Lower lobe of right lung (tissue), 2 donors: ENCODE data around the gene RNF166. TPM values are rescaled to one million over a fixed set of nuclear protein-coding genes. Genes with fewer than 3 reads are reported as not detected.

ENCODE experiments used
- ATAC-seq, 2 donors: fragments of 200-7000 bp; cut with Tn5 transposase; one replicate each; pipeline ENCODE4 v1.9.1; 2020 to 2022; ENCODE audit warnings: mild to moderate bottlenecking in 2 of 2, moderate library complexity in 2 of 2
- DNase-seq: peaks from one replicate; pipeline ENCODE4 v3.0.0-alpha.2; 2020
- H3K27ac ChIP-seq: fragments of 200-600 bp; one replicate; pipeline ENCODE4 v1.8.0; 2022
- H3K27me3 ChIP-seq: fragments of 200-600 bp; one replicate; pipeline ENCODE4 v1.8.0; 2022; ENCODE audit warnings: low read depth
- H3K36me3 ChIP-seq: fragments of 200-600 bp; one replicate; pipeline ENCODE4 v1.8.0; 2022; ENCODE audit warnings: mild to moderate bottlenecking
- H3K4me1 ChIP-seq: fragments of 200-600 bp; one replicate; pipeline ENCODE4 v1.8.0; 2022
- H3K4me3 ChIP-seq: fragments of 200-600 bp; one replicate; pipeline ENCODE4 v1.8.0; 2022; ENCODE audit warnings: mild to moderate bottlenecking
- H3K9me3 ChIP-seq: fragments of 200-600 bp; one replicate; pipeline ENCODE4 v1.8.0; 2022
- intact Hi-C: fragments of 100-400 bp; cut with DNase I; formaldehyde crosslinking; loops from one replicate; pipeline ENCODE4 v1.11.0; 2022
- total RNA-seq: library from RNA; stranded (reverse); fragmentation: NEBNext Ultra II Directional; extraction: Animal tissue kit (Norgen Biotek cat#: 25700); gene quantifications from one replicate; pipeline ENCODE4 v1.2.1, GENCODE V29; 2021
- TF ChIP-seq, protein P1 (sequence below): fragments of 200-600 bp; IDR thresholded peaks from one replicate; pipeline ENCODE4 v1.8.0; 2022; ENCODE audit warnings: antibody characterized with exemption, mild to moderate bottlenecking
- donor health status: DM: no; HTN: yes; CAD: no; lungs with severe emphysema.

The RNF166 gene
- total RNA-seq, 1 donor from 2014 or later = 61.9 TPM

DNA sequence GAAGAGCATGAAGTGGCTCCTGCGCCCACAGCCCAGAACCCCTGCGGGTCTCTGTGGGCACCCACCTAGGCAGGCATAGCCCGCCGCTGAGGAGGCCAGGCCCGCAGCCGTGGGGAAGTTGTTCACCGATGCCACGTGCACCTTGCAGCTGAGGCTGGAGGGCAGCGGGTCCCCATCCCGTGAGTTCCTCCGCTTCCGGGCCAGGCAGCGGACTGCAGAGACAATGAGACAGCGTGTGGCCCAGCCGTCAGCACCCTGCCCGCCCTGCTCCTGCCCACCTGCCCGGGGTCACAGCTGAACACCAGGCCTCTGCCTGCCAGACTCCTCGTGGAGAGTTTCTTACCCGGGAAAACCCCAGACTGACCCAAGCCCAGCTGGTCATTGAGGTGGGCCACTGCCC is 48.8 kb downstream of the RNF166 start:
- peaks cover 57% of the 10 kb centered on the region for H3K36me3 ChIP-seq
- intact Hi-C loops = no loop called here

DNA sequence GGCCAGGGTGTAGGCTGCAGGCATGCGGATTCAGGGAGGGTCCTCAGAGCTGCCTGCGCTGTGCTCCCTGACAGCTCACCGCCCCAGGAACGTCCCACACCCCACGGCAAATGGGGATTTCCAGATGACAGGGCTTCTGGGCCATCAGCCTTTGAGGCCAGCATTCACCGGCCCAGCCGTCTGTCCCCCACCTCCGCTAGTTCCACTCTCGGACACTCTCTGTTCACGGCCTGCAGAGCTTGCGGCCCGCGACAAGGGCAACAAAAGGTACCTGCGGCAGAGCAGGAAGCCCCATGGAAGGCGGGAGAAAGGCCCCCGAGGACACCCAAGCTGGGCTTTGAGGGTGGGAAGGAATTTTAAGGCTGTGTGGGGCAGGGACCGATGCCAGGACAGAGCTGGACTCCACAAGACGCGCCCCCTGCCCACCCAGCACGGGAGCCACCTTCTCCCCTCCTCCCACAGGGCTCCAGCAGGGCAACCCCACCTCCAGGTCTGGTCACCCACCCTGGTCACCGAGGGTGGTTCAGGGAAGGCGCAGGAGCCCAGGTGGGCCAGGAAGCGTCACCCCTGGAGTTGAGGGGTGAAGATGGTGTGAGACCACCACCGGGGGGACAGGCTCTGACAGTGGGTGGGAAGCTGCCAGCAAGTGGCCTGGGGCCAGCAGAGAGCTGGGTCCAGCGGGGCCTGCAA is 49.8 kb downstream of the RNF166 start:
- H3K9me3 ChIP-seq = no peaks in the 10 kb centered on the region
- peaks cover 62% of the 10 kb centered on the region for H3K36me3 ChIP-seq
- ATAC-seq = no peak
- no peak overlapping the region for H3K4me3 ChIP-seq
- intact Hi-C loops = no loop called here
- TF ChIP-seq, protein P1, sequence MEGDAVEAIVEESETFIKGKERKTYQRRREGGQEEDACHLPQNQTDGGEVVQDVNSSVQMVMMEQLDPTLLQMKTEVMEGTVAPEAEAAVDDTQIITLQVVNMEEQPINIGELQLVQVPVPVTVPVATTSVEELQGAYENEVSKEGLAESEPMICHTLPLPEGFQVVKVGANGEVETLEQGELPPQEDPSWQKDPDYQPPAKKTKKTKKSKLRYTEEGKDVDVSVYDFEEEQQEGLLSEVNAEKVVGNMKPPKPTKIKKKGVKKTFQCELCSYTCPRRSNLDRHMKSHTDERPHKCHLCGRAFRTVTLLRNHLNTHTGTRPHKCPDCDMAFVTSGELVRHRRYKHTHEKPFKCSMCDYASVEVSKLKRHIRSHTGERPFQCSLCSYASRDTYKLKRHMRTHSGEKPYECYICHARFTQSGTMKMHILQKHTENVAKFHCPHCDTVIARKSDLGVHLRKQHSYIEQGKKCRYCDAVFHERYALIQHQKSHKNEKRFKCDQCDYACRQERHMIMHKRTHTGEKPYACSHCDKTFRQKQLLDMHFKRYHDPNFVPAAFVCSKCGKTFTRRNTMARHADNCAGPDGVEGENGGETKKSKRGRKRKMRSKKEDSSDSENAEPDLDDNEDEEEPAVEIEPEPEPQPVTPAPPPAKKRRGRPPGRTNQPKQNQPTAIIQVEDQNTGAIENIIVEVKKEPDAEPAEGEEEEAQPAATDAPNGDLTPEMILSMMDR = no peak
- no peak for DNase-seq
- H3K27me3 ChIP-seq = no peaks in the 10 kb centered on the region
- peaks cover 12% of the 10 kb centered on the region for H3K4me1 ChIP-seq
- no peak overlapping the region for H3K27ac ChIP-seq

More for the DNA sequence above, 48.8 kb downstream of the RNF166 start:
- Histone ChIP-seq H3K4me1 (peaks cover 15% of the 10 kb centered on the region), H3K4me3 (no peak overlapping the region), H3K27ac (no peak overlapping the region), H3K27me3 (no peaks in the 10 kb centered on the region), H3K9me3 (no peaks in the 10 kb centered on the region)
- TF ChIP-seq, protein P1 = no peak
- DNase-seq (no peak), ATAC-seq (no peak)

DNA sequence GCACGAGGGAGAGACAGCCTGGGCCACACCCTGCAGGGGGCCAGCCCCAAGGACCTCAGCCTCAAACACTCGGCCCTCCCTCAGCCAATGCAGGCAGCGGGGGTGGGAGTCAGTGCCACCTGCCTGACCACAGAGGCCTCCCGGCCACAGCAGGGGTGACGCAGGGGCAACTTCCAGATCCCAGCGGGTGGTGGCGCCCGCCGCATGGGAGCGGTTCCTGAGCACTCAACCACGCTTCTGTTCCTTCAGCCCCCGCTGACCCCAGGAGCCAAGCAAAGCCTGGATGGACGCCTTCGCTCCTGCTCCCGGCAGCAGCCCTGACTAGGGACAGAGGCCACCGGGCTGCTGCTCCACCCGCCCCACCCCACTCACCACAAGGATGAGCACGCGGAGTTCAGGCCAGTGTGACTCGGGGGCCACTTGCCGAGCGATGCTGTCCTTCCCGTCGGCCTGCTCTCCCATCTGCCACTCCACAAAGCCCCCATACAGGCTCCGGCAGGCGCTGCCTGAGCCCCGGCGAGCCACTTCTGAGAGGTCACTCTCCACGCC is 50.4 kb downstream of the RNF166 start:
- Histone ChIP-seq H3K4me3 (no peak overlapping the region), H3K27ac (no peak overlapping the region), H3K27me3 (no peaks in the 10 kb centered on the region), H3K4me1 (peaks cover 13% of the 10 kb centered on the region), H3K9me3 (no peaks in the 10 kb centered on the region), H3K36me3 (peaks cover 62% of the 10 kb centered on the region)
- ATAC-seq (no peak), DNase-seq (no peak)
- TF ChIP-seq, protein P1 = no peak
- intact Hi-C loops = no loop called here

DNA sequence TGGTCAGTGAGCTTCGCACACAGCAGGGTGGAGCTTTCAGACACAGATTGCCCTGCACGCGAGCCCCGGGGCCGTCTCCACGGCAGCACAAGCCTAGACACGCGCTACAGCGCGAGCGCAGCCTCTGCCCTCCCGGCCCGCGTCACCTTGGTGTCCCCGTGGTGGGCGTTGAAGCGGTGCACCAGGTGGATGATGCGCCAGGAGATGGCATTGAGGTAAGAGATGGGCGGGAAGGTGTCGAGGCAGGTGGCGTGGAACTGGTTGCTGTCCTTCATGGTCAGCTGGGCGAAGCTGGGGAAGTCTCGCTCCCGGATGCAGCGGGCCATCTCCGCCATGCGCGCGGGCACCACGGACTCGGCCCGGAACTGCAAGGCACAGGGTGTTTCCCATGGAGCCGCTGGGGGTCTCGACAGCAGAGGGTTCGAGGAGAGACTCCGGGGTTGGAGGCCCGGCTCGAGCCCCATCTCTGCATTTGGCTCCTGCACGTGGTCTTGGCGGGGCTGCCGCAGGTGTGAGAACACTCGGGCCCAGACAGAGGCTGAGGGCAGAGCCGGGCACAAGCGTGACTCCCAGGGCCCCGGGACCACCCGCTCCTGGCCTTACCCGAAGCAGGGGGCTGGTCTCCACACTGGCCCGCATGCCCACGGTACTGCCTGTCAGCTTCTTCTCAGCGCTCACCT is 51.0 kb downstream of the RNF166 start:
- no peaks in the 10 kb centered on the region for H3K9me3 ChIP-seq
- H3K27me3 ChIP-seq = no peaks in the 10 kb centered on the region
- intact Hi-C loops = no loop called here
- H3K27ac ChIP-seq = no peak overlapping the region
- H3K36me3 ChIP-seq = peaks cover 62% of the 10 kb centered on the region
- H3K4me1 ChIP-seq = peaks cover 16% of the 10 kb centered on the region
- DNase-seq (no peak), ATAC-seq (no peak)
- TF ChIP-seq, protein P1 = no peak
- no peak overlapping the region for H3K4me3 ChIP-seq

DNA sequence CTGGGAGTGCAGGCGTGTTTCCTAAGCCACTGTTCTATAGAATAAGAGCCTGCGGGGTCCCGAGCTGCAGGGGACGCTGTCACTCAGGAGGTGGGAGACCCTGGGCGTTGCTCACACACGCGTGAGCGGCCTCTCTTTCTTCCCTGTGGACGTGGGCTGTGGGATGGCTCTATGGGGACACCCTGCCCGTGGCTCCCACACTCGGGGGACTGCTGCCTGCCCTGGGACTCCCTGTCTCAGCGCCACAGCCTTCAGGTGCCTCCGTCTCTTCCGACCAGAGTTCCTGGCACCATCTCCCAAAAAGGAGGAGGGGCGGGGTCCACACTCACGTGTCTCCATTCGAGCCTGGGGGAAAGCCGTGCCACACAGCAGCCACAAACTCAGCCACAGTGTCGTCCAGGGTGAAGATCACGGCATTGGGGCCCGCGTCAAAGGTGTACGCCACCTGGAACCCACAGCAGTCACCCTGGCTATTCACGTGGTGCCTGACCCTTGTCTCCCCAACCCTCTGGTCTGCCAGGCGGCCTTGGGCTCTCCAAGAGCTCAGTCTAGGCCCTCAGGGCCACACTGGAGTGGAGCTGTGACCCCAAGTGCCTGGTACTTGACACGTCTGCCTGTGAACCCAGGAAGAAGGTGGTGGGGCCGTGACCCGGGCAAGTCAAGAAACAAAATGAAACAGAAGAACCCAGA is 51.7 kb downstream of the RNF166 start:
- no peak for DNase-seq
- peaks cover 62% of the 10 kb centered on the region for H3K36me3 ChIP-seq
- no peaks in the 10 kb centered on the region for H3K9me3 ChIP-seq
- no peak overlapping the region for H3K4me3 ChIP-seq
- no peak for ATAC-seq
- TF ChIP-seq, protein P1 = no peak
- H3K27me3 ChIP-seq = no peaks in the 10 kb centered on the region
- H3K27ac ChIP-seq = no peak overlapping the region
- peaks cover 23% of the 10 kb centered on the region for H3K4me1 ChIP-seq
- intact Hi-C loops = no loop called here
